Measurements from ENCODE around the gene COL4A5. TPM values are rescaled to one million over a fixed set of nuclear protein-coding genes. Genes with fewer than 3 reads are reported as not detected.

Gene COL4A5
- total RNA-seq, 1 experiment from 2014 or later, result 48.1 TPM

DNA sequence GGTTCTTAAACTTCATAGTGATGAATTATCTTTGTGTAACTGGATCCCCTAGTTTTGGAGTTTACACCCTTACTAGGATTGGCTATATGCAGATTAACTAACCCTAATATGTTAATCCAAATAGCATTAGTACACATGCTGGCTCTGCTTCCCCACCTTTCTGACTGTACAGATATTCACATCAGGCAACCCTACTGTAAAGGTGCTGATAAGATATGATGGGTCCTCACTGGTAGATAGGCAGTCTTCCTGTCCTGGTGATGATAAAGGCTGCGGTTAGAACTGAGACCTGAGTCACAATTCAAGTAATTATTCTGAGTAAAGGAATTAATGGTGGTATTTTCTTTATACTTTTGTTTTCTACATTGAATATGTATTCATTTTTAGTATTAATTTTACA is 118.6 kb downstream of the COL4A5 start:
- ChIA-PET POLR2A (no interaction called here), CTCF (no interaction called here)
- no peaks in the 10 kb centered on the region for H3K9me3 Mint-ChIP-seq (ENCODE audit: unreplicated experiment)
- Histone ChIP-seq H3K36me3 (ENCODE audit: control insufficient read depth, insufficient read depth, low read length) (no peaks in the 10 kb centered on the region), H3K4me1 (no peaks in the 10 kb centered on the region), H3K4me3 (ENCODE audit: low read depth, low read length) (no peak overlapping the region), H3K27me3 (replicated peaks; ENCODE audit: control insufficient read depth, insufficient read depth, low read length) (no peaks in the 10 kb centered on the region), H3K9me3 (no peaks in the 10 kb centered on the region)
- TF ChIP-seq CTCF (IDR thresholded peaks at IDR 0.05; ENCODE audit: insufficient read depth in 1 of 2, low read depth in 1 of 2, low read length in 1 of 2, severe bottlenecking in 1 of 2, unreplicated experiment in 1 of 2), result no peak
- no peaks in the 10 kb centered on the region for H3K27me3 Mint-ChIP-seq (ENCODE audit: insufficient read depth, unreplicated experiment)
- no TSS peak for BruUV-seq (replicated peaks)
- no peaks in the 10 kb centered on the region for H3K36me3 Mint-ChIP-seq (ENCODE audit: insufficient read depth, unreplicated experiment)
- intact Hi-C loops (cut with micrococcal nuclease; ENCODE audit: unreplicated experiment), result no loop called here
- no peak overlapping the region for H3K4me3 Mint-ChIP-seq (ENCODE audit: unreplicated experiment)
- H3K4me1 Mint-ChIP-seq (ENCODE audit: low read depth, unreplicated experiment), result no peaks in the 10 kb centered on the region
- DNase-seq, result no peak
- H3K27ac Mint-ChIP-seq (ENCODE audit: unreplicated experiment), result no peak overlapping the region

GRCh38 chrX:108573136-108573535 is 133.5 kb downstream of the COL4A5 start:
- H3K9me3 Mint-ChIP-seq (ENCODE audit: unreplicated experiment), result no peaks in the 10 kb centered on the region
- POLR2A ChIA-PET, result no interaction called here
- peaks cover 7% of the 10 kb centered on the region for H3K4me1 Mint-ChIP-seq (ENCODE audit: low read depth, unreplicated experiment)
- no peaks in the 10 kb centered on the region for H3K9me3 ChIP-seq
- H3K4me1 ChIP-seq, result no peaks in the 10 kb centered on the region
- BruUV-seq (replicated peaks), result no TSS peak
- no peak overlapping the region for H3K4me3 Mint-ChIP-seq (ENCODE audit: unreplicated experiment)
- H3K36me3 Mint-ChIP-seq (ENCODE audit: insufficient read depth, unreplicated experiment), result peaks cover 10% of the 10 kb centered on the region
- intact Hi-C loops (cut with micrococcal nuclease; ENCODE audit: unreplicated experiment), result no loop called here
- H3K27ac Mint-ChIP-seq (ENCODE audit: unreplicated experiment), result no peak overlapping the region
- no peak overlapping the region for H3K4me3 ChIP-seq (ENCODE audit: low read depth, low read length)
- no peaks in the 10 kb centered on the region for H3K27me3 ChIP-seq (replicated peaks; ENCODE audit: control insufficient read depth, insufficient read depth, low read length)
- no peaks in the 10 kb centered on the region for H3K36me3 ChIP-seq (ENCODE audit: control insufficient read depth, insufficient read depth, low read length)
- H3K27me3 Mint-ChIP-seq (ENCODE audit: insufficient read depth, unreplicated experiment), result no peaks in the 10 kb centered on the region
- no peak for DNase-seq
- no peak for TF ChIP-seq CTCF (IDR thresholded peaks at IDR 0.05; ENCODE audit: insufficient read depth in 1 of 2, low read depth in 1 of 2, low read length in 1 of 2, severe bottlenecking in 1 of 2, unreplicated experiment in 1 of 2)
- CTCF ChIA-PET, result no interaction called here

GRCh38 chrX:108582151-108582550 is 142.5 kb downstream of the COL4A5 start:
- H3K9me3 ChIP-seq, result no peaks in the 10 kb centered on the region
- no peak for DNase-seq
- no peaks in the 10 kb centered on the region for H3K9me3 Mint-ChIP-seq (ENCODE audit: unreplicated experiment)
- no peak for TF ChIP-seq CTCF (IDR thresholded peaks at IDR 0.05; ENCODE audit: insufficient read depth in 1 of 2, low read depth in 1 of 2, low read length in 1 of 2, severe bottlenecking in 1 of 2, unreplicated experiment in 1 of 2)
- no peak overlapping the region for H3K4me3 ChIP-seq (ENCODE audit: low read depth, low read length)
- H3K36me3 ChIP-seq (ENCODE audit: control insufficient read depth, insufficient read depth, low read length), result no peaks in the 10 kb centered on the region
- ChIA-PET POLR2A (no interaction called here), CTCF (no interaction called here)
- intact Hi-C loops (cut with micrococcal nuclease; ENCODE audit: unreplicated experiment), result loop anchor here (5.0 kb wide), 1 partner anchor 800 kb away; no protein-coding TSS in a partner anchor
- peaks cover 20% of the 10 kb centered on the region for H3K36me3 Mint-ChIP-seq (ENCODE audit: insufficient read depth, unreplicated experiment)
- no peaks in the 10 kb centered on the region for H3K27me3 Mint-ChIP-seq (ENCODE audit: insufficient read depth, unreplicated experiment)
- H3K4me1 Mint-ChIP-seq (ENCODE audit: low read depth, unreplicated experiment), result no peaks in the 10 kb centered on the region
- H3K27me3 ChIP-seq (replicated peaks; ENCODE audit: control insufficient read depth, insufficient read depth, low read length), result no peaks in the 10 kb centered on the region
- H3K4me3 Mint-ChIP-seq (ENCODE audit: unreplicated experiment), result no peak overlapping the region
- no TSS peak for BruUV-seq (replicated peaks)
- no peak overlapping the region for H3K27ac Mint-ChIP-seq (ENCODE audit: unreplicated experiment)
- no peaks in the 10 kb centered on the region for H3K4me1 ChIP-seq
